Stimulated activated CD4-positive, alpha-beta T cell treated with anti-CD3 and anti-CD28 coated beads, Interleukin-4, amount 100 ng/mL, for 48 hours (primary cell): ENCODE data around the gene DNAJC1.

Experiments
- DNase-seq, 2 donors: peaks; one replicate each; pipeline ENCODE4 v3.0.0-alpha.2; 2020; ENCODE audit warnings: low read depth in 2 of 2

DNAJC1 gene

DNA sequence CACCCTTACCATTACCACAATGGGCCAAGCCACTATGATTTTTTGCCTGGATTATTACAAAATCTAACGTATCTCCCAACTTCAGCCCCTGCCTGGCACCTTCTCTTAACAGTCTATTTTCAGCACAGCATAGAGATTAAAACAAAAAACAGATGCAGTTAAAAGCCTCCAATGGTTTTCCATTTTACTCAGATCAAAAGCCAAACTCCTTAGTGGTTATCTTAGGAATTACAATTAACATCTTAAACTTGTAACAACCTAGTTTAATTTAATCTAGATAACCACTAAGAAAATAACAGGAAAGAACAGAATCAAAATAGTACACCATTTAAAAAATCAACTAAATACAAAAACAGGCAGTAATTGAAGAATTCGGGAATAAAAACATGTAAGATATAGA, 43.5 kb downstream of the DNAJC1 start:
- DNase-seq: no peak

DNA sequence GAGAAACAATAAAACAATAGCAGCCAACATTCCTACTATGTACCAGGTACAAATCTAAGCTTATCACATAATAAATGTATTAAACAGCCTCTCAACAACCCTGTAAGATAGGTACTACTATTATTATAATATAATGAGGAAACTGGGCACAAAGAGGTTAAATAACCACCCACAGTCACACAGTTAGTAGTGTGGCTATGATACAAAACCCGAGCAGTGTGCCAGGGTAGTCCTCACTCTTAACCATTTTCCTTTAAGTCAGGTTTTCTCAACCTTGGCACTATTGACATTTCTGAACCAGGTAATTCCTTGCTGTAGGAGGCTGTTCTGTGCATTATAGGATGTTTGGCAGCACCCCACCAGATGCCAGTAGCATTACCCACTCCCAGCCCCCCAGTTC, 48.8 kb downstream of the DNAJC1 start:
- DNase-seq: no peak

DNA sequence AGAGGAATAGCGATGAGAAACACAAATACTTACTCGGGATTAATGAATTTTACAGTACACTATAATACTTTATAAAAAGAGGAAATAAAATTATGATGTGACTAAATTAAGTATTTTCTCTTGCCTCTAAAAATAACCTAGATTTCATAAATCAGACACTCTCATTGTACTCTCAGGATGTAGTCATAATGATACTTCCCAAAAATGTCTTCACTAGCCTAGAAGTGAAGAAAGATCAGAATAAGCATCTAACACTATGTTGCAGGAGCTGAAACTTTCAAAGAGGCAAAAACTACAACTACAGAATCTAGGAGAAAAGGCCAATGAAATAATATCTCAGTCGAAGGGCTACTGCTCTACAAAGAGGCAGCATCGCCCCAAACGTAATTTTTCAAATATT, 49.4 kb downstream of the DNAJC1 start:
- DNase-seq: no peak

DNA sequence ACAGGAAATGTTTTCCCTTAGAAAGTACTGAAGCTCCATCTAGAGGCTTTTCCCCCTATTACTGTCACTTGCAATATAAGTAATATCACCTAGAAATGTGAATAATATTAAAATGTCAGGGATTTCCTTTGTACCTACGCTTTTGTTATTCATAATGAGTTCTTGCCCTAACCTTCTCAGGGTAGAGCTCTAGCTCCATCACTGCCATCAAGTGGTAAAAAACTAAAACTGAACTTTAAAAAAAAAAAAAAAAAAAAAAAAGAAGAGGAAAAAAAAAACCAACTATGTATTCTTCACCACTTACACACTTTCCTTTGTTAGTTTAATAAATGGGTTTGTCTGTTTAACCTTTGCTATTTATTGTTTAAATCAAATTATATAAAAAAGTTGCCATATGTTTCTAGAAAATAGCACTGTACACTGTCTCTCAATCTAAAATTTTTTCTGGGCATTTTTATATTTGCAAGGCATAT, 49.9 kb downstream of the DNAJC1 start:
- DNase-seq: no peak

DNA sequence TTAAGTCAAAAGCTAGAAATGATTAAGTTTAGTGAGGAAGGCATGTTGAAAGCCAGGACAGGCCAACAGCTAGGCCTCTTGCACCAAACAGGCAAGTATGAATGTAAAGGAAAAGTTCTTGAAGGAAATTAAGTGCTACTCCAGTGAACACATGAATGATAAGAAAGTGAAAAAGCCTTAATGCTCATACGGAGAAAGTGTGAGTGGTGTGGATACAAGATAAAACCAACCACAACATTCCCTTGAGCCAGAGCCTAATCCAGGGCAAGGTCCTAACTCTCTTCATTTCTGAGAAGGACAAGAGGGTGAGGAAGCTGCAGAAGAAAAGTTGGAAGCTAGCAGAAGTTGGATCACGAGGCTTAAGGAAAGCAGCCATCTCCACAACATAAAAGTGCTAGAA, 53.0 kb downstream of the DNAJC1 start:
- DNase-seq: no peak

DNA sequence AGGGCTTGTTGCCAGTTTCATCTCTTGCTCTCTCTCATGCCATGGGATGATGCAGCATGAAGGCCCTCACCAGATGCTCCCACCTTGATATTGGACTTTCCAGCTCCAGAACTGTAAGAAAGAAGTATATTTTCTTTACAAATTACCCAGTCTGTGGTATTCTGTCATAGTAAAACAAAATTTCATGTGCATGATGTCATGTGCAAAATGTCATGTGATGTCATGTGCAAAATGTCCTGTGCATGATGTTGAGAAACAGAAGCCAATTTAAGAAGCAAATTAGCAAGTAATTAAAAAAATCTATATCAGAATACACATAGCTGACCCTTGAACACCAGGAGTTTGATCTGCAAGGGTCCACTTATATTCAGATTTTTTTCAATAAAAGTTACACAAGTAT, 56.6 kb downstream of the DNAJC1 start:
- DNase-seq: no peak

DNA sequence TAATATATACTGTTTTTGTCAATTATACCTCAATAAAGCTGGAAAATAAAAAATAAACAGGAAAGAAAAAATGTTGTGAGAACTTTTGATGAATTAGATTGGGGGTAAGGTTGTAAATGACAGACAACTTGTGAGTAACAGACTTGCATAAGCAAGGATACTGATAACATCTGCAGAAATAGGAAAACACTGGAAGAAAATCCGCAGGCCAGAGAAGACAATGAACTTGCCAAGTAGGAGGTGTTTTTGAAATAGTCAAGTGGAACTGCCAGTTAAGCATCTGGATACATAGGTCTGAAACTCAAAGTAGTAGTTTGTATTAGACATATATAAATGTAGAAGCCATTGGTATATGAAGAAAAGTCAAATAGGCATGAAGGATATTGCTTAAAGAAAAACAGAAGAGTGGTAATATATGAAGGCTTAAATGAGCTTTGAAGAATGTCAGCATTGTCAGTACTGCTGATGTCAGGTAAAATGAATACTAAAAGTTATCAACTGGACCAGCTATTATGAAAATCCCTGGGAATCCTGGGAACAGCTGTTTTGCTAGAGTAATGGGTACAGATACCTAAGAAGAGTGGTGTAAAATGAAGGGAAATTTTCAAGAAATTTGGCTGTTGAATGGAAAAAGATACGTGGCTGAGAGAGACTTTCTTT, 58.7 kb downstream of the DNAJC1 start:
- no peak for DNase-seq

DNA sequence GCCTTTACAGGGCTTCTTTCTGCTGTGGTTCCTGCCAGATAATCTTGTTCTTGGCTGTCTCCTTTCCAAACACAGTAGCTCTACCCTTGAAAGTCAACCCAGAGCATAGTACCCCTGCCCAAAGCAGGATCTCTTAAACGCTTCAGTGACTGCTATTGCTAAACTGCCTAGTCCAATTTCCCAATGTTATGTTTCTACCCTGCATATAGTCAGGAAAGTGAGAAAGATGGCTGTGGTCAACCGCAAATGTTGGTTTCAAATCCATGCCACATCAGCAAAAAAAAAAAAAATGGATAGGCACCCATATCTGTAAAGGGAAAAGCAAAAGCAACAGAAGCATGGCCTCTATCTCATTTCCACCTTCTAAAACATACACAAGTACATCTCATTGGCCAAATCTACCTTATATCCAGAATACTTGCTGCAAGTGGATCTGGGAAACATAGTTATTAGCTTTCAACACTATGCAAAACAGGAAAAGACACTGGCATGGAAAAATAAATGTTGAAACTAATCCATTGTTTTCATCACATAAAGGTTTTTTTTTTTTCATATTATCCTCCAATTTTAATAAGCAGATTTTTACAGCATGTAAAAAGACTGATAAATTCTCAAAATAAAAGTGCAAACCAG, 59.8 kb downstream of the DNAJC1 start:
- DNase-seq: no peak

DNA sequence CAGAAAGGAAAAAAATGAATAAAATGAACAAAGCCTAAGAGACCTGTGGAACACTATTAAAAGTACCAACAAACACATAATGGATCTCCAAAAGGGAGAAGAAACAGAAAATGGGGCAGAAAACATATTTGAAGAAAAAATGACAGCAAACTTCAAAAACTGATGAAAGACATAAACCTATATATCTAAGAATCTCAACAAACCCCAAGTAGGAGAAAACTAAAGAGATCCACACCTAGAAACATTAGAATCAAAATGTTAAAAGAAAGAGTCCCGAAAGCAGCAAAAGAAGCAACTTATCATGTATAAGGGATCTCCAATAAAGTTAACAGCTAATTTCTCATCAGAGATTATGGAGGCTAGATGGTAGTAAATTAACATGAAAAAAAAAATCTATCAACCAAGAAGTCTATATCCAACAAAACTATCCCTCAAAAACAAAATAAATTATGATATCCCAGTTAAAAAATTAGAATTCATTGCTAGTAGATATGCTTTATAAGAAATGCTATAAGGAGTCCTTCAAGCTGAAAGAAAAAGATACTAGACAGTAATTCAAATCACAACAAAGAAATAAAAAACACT, 68.0 kb downstream of the DNAJC1 start:
- no peak for DNase-seq

DNA sequence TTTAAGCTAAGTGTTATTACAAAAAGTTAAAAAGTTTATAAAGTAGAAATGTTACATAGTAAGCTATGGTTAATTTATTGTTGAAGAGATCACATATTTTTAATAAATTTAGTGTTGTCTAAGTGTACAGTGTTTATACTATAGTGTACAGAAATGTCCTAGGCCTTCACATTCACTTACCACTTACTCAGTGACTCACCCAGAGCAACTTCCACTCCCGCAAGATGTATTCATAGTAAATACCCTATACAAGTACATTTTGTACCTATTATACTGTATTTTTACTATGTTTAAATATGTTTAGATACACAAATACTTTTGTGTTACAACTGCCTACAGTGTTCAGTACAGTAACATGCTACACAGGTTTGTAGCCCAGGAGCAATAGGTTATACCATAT, 69.2 kb downstream of the DNAJC1 start:
- DNase-seq: no peak

DNA sequence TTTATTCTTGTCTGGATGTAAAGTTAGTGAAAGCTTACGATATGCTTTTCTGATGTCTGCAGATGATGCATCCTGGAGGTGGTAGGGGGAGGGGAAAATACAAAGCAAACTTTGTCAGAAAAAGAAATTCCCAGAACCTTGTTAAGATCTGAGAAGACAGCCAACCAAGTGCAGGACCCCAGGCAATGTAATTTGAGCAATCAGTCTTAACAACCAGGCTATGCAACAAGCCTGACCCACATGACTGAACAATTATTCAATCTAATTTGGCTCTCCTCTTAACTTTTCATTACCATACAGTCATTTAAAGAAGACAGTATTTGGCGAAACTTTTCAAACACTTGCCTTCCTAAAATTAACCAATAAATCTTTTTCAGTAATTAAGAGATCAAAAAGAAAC, 74.5 kb downstream of the DNAJC1 start:
- no peak for DNase-seq

DNA sequence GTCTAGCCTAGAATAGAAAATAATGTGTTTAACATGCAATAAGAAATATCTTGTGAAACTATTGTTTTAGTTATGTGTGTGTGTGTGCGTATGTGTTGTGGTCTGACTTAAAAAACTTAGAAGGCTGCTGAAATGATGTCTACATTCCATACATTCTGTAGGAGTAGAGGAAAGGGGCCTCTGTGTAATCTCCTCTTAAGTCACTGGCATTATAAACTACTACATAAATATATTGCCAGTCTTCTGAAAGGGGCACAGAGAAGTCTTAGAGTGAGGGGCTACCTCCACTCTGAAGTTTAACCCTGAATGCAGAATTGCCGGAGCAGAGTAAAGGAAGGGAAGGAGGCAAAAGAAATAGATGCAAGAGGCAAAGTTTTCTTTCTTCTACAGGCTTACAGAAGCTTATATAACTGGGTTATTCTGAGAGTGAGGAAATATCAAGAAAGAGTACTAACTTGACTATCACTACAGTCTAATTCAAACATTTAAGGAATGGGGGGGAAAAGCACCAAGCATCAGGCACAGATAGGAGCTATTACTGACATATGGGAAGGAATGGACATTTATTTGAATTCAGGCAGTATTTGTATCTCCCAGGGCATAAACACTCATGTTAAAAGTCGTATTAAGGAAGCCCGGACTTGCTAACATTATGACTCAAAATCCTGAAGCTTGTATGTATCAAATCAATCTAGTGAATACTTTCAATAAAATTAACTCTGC, 75.7 kb downstream of the DNAJC1 start:
- no peak for DNase-seq

DNA sequence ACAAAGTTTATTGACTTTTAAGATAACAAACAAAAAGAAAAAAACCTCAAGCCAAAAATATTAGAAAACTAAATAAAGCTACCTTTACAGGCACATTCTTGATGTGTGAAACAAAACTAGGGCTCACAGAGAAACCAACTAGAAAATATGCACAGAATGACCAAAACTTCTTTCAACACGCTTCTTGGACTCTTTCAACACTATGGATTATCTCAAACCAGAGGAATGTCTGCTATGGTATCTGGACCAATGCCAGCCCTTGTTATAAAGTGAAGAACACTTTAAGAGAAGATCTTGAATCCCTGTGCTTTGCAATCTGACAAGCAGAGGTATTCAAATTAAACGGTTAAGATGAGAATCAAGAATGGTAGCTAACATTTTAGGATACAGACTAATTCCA, 76.6 kb downstream of the DNAJC1 start:
- no peak for DNase-seq

DNA sequence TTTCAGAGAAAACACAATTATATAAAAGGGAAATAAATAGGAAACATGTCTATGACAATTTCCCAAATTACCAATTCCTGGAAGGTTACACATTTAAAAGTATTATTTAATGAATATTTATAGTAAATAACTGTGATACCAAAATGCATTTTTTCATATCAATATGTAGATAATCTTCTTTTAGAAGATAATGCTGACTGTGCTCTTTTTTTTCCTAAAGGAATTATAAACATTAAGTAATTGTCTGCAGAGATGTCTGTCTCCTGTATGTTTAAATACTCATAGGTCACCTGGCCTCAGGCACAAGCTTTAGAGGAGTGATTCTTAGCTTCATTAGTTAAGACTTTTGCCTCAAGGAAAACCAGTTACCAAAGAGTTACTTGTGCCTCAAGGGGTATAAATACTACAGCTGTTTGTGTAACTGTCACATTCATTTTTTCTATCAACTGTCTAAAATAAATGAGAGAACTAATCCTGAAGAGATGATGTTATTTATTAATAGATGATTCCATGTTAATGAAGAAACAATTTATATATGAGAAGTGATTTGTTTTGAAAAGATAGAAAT, 77.1 kb downstream of the DNAJC1 start:
- DNase-seq: no peak

DNA sequence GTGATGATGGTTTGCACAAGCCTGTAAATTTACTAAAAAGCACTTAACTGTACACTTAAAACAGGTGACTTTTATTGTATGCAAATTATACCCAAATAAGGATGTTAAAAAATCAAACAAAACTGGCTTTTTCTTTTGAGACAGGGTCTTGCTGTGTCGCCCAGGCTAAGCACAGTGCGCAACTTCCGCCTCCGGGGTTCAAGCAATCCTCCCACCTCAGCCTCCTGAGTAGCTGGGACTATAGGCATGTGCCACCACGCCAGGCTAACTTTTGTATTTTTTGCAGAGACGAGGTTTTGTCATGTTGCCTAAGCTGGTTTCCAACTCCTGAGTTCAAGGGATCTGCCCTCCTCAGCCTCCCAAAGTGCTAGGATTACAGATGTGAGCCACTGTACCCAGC, 77.7 kb downstream of the DNAJC1 start:
- no peak for DNase-seq

DNA sequence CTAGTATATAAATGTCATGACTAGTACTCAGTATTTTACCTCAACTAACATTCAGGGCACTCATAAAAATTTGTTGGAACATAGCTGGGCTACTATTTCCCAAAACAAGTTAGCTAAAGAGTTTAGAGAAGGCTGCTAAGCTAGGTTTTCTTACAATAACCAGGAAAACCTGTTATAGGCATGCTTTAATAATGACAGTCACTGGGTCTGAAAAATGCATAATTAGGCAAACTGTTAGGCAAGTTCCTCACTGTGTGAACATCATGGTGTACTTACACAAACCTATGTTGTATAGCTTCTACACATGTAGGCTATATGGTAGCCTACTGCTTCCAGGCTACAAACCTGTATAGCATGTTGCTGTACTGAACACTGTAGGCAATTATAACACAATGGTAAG, 79.0 kb downstream of the DNAJC1 start:
- DNase-seq: no peak

DNA sequence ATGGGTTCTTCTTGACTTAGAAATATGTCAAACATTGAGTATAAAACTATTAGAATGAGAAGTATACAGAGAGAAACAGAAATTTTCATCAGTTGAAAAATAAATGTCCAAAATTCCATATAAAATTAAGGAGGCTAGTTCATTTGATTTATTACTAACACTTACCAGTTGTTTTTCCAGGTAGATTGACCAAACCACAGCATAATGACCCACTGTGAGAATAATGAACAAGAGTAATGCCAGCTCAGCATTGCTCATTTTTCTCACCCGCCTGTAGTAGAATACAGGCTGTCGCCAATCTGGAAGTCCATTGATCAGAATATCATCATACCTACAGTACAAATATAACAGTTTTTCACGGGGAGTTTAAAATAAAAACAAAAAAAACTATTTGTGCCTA, 82.9 kb downstream of the DNAJC1 start:
- DNase-seq: no peak

DNA sequence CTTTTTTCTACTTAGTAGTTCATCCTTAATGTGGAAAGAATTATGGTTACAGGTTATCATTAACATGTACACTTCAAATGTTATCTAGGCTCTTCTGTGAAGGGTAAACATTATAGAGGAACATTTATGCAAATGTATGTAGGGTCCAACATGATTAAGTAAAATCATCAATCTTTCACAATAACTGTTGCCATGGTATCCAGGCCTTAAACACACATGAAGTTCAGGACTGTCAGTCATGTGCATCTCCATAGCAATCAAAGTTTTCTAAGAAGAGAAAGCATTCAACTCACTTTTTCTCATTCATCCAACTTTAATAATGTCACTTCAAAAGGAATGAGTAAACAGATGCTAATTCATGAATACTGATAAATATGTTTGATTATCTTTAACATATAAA, 83.6 kb downstream of the DNAJC1 start:
- DNase-seq: no peak

DNA sequence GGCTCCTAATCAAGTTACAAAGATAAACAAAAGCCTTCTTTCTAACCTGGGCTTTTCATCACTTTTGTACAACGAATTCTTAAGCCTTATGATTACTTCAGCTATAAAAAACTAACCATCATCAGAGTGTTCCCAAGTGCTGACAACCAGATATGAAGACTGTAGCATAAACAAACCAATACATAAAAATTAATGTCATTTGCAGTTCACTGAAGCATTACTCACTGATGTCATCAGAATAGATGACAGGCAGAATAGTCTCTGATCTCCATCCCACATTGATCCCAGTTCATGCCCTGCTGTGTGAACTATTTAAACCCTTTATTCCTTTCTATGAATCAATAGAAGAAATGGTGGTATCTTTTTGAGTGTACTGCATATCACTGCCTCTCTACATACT, 84.4 kb downstream of the DNAJC1 start:
- DNase-seq: no peak

DNA sequence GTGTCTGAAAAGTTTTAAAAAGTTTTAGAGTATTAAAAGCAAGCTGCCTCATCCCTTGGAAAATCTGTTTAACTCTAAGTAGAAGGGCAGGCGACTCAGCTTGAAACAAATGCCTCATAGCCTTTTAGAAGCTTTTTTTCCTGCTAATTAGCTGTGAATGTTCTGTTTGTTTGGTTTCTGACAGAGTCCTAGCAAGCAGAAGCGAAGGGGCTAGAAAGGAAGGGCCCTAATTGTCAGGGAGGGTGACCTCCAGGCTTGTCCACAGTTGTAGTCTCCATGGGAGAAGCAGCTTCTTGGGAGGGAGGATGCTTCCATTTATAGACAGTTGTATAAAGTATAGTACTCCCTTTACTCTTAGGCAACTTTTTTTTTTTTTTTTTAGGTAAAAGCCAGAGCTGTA, 90.9 kb downstream of the DNAJC1 start:
- no peak for DNase-seq

DNA sequence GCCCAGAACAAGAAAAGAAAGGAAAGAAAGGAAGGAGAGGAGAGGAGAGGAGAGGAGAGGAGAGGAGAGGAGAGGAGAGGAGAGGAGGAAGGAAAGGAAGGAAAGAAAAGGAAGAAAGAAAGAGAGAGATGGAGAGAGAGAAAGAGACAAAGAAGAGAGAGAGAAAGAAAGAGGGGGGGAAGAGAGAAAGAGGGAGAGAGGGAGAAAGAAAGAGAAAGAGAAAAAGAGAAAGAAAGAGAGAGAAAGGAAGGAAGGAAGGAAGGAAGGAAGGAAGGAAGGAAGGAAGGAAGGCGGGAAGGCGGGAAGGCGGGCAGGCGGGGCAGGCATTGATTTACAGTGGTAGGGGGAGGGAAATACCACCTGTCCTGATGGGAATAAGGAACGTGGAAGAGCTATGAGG, 92.7 kb downstream of the DNAJC1 start:
- DNase-seq: no peak

DNA sequence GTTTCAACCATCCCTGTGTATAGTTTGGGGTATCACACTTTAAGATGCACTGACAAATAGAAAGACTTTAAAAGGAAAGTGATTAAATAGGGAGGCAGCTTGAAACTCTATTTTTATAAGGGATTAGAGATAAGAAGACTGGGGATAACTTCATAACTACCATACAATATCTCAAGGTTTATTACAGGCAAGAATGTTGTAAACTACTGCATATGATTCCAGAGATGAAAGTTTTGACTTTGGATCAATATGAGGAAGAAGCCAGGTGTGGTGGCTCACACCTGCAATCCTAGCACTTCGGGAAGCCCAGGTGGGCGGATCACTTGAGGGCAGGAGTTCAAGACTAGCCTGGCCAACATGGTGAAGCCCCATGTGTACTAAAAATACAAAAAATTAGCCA, 96.1 kb downstream of the DNAJC1 start:
- no peak for DNase-seq

DNA sequence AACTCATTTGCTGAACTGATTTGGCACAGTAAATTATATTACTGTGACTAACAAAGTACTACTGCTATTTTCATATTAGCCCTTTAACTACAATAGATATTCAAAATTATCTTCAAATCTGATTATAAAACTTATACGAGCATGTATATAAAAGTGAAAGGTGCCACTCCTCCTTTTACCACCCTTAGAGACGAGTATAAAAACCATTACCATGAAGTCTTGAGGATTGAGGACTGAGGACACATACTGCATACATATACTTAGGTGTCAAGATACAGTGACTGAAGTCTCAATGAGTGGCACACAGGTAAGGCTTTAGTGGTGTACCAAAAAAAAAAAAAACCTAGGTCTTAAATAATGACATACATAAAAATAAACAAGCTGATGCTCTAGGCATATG, 98.6 kb downstream of the DNAJC1 start:
- no peak for DNase-seq
